Measurements from ENCODE around the gene MOCS3.

The MOCS3 gene

DNA sequence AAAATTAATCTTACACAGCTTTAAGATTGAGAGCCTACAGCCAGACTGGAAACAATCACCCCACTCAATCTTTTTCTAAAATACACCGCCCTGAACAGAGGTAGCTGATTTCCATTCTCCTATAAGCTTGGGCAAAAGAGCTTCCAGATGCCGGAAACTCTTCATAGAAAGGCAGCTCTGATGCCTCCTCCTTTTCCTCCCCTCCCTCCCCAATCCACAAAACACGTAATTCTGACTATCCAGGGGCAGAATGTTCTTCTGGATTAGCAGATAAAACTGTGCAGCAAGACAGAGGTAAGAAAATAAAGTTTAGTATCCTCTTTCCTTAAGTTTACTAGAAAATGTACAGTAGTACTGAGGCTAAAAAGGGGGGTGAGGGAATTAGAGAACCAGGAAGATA, 43.2 kb upstream of the MOCS3 start:
- peak overlapping the region; percentile 84 for H3K27ac Mint-ChIP-seq
- TF ChIP-seq, protein P1, sequence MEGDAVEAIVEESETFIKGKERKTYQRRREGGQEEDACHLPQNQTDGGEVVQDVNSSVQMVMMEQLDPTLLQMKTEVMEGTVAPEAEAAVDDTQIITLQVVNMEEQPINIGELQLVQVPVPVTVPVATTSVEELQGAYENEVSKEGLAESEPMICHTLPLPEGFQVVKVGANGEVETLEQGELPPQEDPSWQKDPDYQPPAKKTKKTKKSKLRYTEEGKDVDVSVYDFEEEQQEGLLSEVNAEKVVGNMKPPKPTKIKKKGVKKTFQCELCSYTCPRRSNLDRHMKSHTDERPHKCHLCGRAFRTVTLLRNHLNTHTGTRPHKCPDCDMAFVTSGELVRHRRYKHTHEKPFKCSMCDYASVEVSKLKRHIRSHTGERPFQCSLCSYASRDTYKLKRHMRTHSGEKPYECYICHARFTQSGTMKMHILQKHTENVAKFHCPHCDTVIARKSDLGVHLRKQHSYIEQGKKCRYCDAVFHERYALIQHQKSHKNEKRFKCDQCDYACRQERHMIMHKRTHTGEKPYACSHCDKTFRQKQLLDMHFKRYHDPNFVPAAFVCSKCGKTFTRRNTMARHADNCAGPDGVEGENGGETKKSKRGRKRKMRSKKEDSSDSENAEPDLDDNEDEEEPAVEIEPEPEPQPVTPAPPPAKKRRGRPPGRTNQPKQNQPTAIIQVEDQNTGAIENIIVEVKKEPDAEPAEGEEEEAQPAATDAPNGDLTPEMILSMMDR (IDR thresholded peaks at IDR 0.05) = no peak
- DNase-seq = no peak
- H3K9me3 Mint-ChIP-seq = no peaks in the 10 kb centered on the region
- no peaks in the 10 kb centered on the region for H3K27me3 Mint-ChIP-seq (ENCODE audit: low read depth, poor library complexity)
- H3K4me1 Mint-ChIP-seq = peaks cover 66% of the 10 kb centered on the region
- H3K4me3 Mint-ChIP-seq = peak overlapping the region; percentile 23
- peaks cover 60% of the 10 kb centered on the region for H3K36me3 Mint-ChIP-seq (ENCODE audit: low read depth)

DNA sequence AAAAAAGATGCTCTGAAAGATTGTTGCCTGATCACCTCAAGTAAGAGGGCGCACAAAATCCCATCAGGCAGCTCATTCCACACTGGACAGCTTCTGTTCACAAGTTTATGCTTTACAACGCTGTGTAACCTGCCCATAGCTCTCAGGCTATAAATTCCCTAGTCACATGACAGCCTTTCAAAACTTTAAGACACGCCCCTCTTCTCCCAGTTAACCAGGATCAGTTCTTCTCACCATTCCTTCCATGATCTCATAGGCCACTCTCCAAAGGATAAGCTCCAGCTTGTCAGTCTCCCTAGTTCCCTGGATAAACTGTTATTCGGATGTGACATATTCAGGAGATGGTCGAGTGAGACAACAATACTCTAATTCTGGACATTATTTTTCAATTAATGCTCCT, 42.4 kb upstream of the MOCS3 start:
- DNase-seq = no peak
- Mint-ChIP-seq H3K4me3 (no peak overlapping the region), H3K36me3 (ENCODE audit: low read depth) (peaks cover 54% of the 10 kb centered on the region), H3K27ac (peak overlapping the region; percentile 54), H3K9me3 (no peaks in the 10 kb centered on the region), H3K27me3 (ENCODE audit: low read depth, poor library complexity) (no peaks in the 10 kb centered on the region), H3K4me1 (peaks cover 66% of the 10 kb centered on the region)
- TF ChIP-seq, protein P1 (IDR thresholded peaks at IDR 0.05) = no peak

DNA sequence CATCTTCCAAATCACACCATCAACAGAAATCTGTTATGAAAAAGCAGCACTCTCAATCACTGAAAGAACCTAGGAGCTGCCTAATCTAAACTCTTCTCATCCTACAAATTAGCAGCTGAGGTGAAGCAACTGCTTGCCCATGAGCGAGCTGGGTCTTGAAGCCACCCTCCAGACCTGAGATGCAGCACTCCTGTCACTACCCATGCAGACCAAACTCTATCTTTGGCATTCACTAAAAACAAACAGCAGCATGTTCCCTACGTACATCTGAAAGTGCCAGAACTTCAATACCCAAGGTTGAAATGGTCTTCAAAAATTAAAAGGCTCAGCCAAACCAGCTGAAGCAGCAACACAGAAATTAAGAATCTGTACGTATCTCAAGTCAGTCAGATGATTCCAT, 41.7 kb upstream of the MOCS3 start:
- Mint-ChIP-seq H3K9me3 (no peaks in the 10 kb centered on the region), H3K27me3 (ENCODE audit: low read depth, poor library complexity) (no peaks in the 10 kb centered on the region), H3K36me3 (ENCODE audit: low read depth) (peaks cover 47% of the 10 kb centered on the region), H3K4me1 (peaks cover 72% of the 10 kb centered on the region), H3K27ac (peak overlapping the region; percentile 67), H3K4me3 (no peak overlapping the region)
- no peak for DNase-seq
- TF ChIP-seq, protein P1 (IDR thresholded peaks at IDR 0.05) = no peak

DNA sequence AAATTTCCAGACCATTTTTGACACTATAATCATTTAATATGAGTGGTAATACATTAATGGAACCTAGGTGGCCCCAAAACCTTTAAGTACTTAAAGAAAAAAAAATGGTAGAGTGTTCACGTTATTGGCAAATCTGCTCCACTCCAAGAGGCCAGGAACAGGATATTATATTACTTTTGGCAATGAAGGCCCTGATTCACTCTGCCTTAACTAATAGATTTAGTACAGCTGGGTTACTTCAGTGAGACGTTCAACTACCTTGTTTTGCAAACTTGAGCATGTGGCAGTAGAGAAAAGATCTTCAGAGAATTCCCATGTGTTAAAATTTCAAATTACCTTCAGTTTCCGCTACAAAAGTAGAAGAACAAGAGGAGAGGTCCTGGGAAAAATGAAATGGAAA, 40.2 kb upstream of the MOCS3 start:
- H3K4me3 Mint-ChIP-seq = no peak overlapping the region
- H3K36me3 Mint-ChIP-seq (ENCODE audit: low read depth) = peaks cover 49% of the 10 kb centered on the region
- H3K4me1 Mint-ChIP-seq = peaks cover 79% of the 10 kb centered on the region
- H3K27ac Mint-ChIP-seq = peak overlapping the region; percentile 44
- TF ChIP-seq, protein P1 (IDR thresholded peaks at IDR 0.05) = no peak
- no peaks in the 10 kb centered on the region for H3K27me3 Mint-ChIP-seq (ENCODE audit: low read depth, poor library complexity)
- no peaks in the 10 kb centered on the region for H3K9me3 Mint-ChIP-seq
- no peak for DNase-seq

DNA sequence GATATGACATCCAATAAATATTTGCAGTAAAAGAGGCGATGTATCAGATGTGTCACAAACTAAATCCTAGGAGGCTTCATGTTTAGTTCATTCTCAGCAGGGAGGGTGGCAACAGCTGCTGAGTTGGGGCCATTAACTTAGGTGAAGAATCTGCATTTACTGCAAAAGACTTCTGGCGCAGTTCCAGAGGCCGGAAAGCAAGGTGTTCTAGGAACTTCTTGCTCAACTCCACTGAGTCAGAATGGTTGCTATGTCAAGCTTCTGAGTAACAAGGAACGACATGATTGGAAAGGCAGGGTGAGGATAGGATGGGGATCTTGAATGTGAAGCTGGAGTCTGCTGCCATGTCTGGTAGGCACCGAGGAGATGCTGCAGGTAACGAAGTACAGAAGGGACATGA, 39.1 kb upstream of the MOCS3 start:
- H3K4me1 Mint-ChIP-seq = peaks cover 76% of the 10 kb centered on the region
- H3K27me3 Mint-ChIP-seq (ENCODE audit: low read depth, poor library complexity) = no peaks in the 10 kb centered on the region

DNA sequence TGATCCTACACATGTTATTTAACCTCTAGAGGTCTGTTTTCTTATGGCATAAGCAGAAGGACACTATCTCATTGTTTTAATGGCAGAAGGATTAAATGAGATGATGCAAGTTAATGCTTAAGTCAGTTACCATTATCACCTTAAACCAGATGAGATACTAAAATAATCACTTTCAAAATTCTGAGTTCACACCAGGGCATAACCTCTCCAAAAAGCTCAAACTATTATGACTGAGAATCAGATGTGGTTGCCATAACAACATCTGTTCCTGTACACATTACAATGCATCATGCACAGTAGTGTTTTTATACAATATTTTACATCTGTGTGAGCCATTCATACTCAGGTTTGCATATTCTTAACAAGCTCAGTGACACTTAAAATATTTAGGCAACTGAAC, 37.6 kb upstream of the MOCS3 start:
- Mint-ChIP-seq H3K9me3 (no peaks in the 10 kb centered on the region), H3K27ac (no peak overlapping the region), H3K27me3 (ENCODE audit: low read depth, poor library complexity) (no peaks in the 10 kb centered on the region), H3K4me3 (no peak overlapping the region), H3K4me1 (peaks cover 75% of the 10 kb centered on the region), H3K36me3 (ENCODE audit: low read depth) (peaks cover 56% of the 10 kb centered on the region)
- TF ChIP-seq, protein P1 (IDR thresholded peaks at IDR 0.05) = no peak
- DNase-seq = no peak

More for the DNA sequence above, 39.1 kb upstream of the MOCS3 start:
- H3K4me3 Mint-ChIP-seq = peak overlapping the region; percentile 11
- H3K36me3 Mint-ChIP-seq (ENCODE audit: low read depth) = peaks cover 46% of the 10 kb centered on the region
- peak overlapping the region; percentile 88 for H3K27ac Mint-ChIP-seq
- H3K9me3 Mint-ChIP-seq = no peaks in the 10 kb centered on the region
- TF ChIP-seq, protein P1 (IDR thresholded peaks at IDR 0.05) = no peak
- DNase-seq = no peak
